ENCODE data around the gene SCARF2. TPM values are rescaled to one million over a fixed set of nuclear protein-coding genes. Genes with fewer than 3 reads are reported as not detected.
A peak's percentile ranks its signal among the peaks of the same experiment; 100 is the strongest.

SCARF2 gene
- total and polyA plus RNA-seq, 2 donors from 2014 or later, result 5.0 to 12.3 TPM

DNA sequence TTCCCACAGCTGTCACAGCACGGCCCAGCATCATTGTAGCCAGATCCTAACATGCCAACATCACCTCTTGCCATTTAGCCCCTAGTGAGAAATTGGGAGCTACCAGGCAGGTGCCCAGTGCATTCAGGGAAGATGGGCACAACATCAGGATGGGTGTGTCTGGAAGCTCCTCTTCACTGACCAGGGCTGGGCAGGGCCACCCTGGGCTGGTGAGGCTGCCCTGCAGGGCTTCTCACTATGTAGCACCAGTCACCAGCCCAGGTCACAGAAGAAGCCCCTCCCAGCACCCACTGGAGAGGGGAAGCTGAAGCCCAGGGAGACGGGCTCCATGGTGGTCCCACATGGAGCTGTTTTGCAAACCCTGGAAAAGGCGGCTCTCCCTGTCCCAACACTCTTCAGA, 29.8 kb downstream of the SCARF2 start:
- no peak for DNase-seq
- Histone ChIP-seq H3K27me3 (ENCODE audit: control insufficient read depth, insufficient read depth, low read length) (no peaks in the 10 kb centered on the region), H3K4me3 (ENCODE audit: low read length in 3 of 3) (no peak overlapping the region), H3K4me1 (ENCODE audit: control insufficient read depth in 2 of 3, insufficient read depth in 2 of 3, low read depth in 1 of 3, low read length in 3 of 3) (no peaks in the 10 kb centered on the region), H3K9me3 (ENCODE audit: control insufficient read depth in 2 of 3, insufficient read depth in 1 of 3, low read length in 3 of 3) (no peaks in the 10 kb centered on the region), H3K27ac (ENCODE audit: low read depth in 2 of 2, low read length in 2 of 2) (no peak overlapping the region), H3K36me3 (ENCODE audit: control insufficient read depth in 2 of 3, insufficient read depth in 3 of 3, low read length in 3 of 3) (peaks cover 0 to 15% (median 2%) of the 10 kb centered on the region in 3 donors), H3K9ac (ENCODE audit: low read length in 3 of 3) (no peak overlapping the region)
- no peak for FAIRE-seq
- TF ChIP-seq, protein P1, sequence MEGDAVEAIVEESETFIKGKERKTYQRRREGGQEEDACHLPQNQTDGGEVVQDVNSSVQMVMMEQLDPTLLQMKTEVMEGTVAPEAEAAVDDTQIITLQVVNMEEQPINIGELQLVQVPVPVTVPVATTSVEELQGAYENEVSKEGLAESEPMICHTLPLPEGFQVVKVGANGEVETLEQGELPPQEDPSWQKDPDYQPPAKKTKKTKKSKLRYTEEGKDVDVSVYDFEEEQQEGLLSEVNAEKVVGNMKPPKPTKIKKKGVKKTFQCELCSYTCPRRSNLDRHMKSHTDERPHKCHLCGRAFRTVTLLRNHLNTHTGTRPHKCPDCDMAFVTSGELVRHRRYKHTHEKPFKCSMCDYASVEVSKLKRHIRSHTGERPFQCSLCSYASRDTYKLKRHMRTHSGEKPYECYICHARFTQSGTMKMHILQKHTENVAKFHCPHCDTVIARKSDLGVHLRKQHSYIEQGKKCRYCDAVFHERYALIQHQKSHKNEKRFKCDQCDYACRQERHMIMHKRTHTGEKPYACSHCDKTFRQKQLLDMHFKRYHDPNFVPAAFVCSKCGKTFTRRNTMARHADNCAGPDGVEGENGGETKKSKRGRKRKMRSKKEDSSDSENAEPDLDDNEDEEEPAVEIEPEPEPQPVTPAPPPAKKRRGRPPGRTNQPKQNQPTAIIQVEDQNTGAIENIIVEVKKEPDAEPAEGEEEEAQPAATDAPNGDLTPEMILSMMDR (IDR thresholded peaks at IDR 0.05; ENCODE audit: borderline replicate concordance, extremely low read depth, insufficient read depth), result no peak
- intact Hi-C loops (cut with DNase I), result no loop called here

DNA sequence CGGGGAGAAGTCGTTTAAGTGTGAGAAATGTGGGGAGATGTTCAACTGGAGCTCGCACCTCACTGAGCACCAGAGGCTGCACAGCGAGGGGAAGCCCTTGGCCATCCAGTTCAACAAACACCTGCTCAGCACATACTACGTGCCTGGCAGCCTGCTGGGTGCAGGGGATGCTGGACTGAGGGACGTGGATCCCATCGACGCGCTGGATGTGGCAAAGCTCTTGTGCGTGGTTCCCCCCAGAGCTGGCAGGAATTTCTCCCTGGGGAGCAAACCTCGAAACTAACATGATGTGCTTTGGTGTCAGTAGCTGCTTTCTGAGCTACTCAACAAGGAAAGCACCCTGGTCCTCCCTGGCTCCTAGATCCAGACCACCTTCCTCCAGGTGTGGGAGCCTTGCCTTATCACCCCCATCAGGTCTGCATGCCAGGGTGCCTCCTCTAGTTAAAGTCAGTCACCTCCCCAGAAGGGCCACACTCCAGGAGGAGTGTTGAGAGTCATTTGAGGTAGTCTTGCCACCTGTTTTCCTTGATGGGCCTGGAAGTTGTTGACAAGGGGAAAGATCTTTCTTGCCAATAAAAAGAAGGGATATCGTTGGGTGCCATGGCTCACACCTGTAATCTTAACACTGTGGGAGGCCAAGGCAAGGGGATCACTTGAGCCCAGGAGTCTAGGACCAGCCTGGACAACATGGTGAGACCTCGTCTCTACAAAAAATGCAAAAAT, 30.8 kb downstream of the SCARF2 start:
- intact Hi-C loops (cut with DNase I), result no loop called here
- peaks cover 0 to 15% (median 3%) of the 10 kb centered on the region in 3 donors for H3K36me3 ChIP-seq (ENCODE audit: control insufficient read depth in 2 of 3, insufficient read depth in 3 of 3, low read length in 3 of 3)
- H3K27me3 ChIP-seq (ENCODE audit: control insufficient read depth, insufficient read depth, low read length), result no peaks in the 10 kb centered on the region
- no peak overlapping the region for H3K4me3 ChIP-seq (ENCODE audit: low read length in 3 of 3)
- TF ChIP-seq, protein P1 (IDR thresholded peaks at IDR 0.05; ENCODE audit: borderline replicate concordance, extremely low read depth, insufficient read depth), result no peak
- no peaks in the 10 kb centered on the region for H3K4me1 ChIP-seq (ENCODE audit: control insufficient read depth in 2 of 3, insufficient read depth in 2 of 3, low read depth in 1 of 3, low read length in 3 of 3)
- H3K9ac ChIP-seq (ENCODE audit: low read length in 3 of 3), result no peak overlapping the region
- no peak overlapping the region for H3K27ac ChIP-seq (ENCODE audit: low read depth in 2 of 2, low read length in 2 of 2)
- DNase-seq, result no peak
- no peak for FAIRE-seq
- H3K9me3 ChIP-seq (ENCODE audit: control insufficient read depth in 2 of 3, insufficient read depth in 1 of 3, low read length in 3 of 3), result no peaks in the 10 kb centered on the region

DNA sequence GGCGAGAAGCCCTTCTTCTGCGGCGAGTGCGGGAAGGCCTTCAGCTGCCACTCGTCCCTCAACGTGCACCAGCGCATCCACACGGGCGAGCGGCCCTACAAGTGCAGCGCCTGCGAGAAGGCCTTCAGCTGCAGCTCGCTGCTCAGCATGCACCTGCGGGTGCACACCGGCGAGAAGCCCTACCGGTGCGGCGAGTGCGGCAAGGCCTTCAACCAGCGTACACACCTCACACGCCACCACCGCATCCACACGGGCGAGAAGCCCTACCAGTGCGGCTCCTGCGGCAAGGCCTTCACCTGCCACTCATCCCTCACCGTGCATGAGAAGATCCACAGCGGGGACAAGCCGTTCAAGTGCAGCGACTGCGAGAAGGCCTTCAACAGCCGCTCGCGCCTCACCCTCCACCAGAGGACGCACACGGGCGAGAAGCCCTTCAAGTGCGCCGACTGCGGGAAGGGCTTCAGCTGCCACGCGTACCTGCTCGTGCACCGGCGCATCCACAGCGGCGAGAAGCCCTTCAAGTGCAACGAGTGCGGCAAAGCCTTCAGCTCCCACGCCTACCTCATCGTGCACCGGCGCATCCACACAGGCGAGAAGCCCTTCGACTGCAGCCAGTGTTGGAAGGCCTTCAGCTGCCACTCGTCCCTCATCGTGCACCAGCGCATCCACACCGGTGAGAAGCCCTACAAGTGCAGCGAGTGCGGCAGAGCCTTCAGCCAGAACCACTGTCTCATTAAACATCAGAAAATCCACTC, 31.5 kb downstream of the SCARF2 start:
- Histone ChIP-seq H3K4me3 (ENCODE audit: low read length in 3 of 3) (no peak overlapping the region), H3K36me3 (ENCODE audit: control insufficient read depth in 2 of 3, insufficient read depth in 3 of 3, low read length in 3 of 3) (peaks cover 0 to 18% (median 6%) of the 10 kb centered on the region in 3 donors), H3K27ac (ENCODE audit: low read depth in 2 of 2, low read length in 2 of 2) (no peak overlapping the region), H3K9me3 (ENCODE audit: control insufficient read depth in 2 of 3, insufficient read depth in 1 of 3, low read length in 3 of 3) (no peaks in the 10 kb centered on the region), H3K9ac (ENCODE audit: low read length in 3 of 3) (no peak overlapping the region), H3K4me1 (ENCODE audit: control insufficient read depth in 2 of 3, insufficient read depth in 2 of 3, low read depth in 1 of 3, low read length in 3 of 3) (peaks cover 0 to 2% (median 0%) of the 10 kb centered on the region in 3 donors), H3K27me3 (ENCODE audit: control insufficient read depth, insufficient read depth, low read length) (no peaks in the 10 kb centered on the region)
- FAIRE-seq (no peak), DNase-seq (peak in 2 of 5 donors; percentile 22 to 70)
- TF ChIP-seq, protein P1 (IDR thresholded peaks at IDR 0.05; ENCODE audit: borderline replicate concordance, extremely low read depth, insufficient read depth), result no peak
- intact Hi-C loops (cut with DNase I), result no loop called here

All from kidney (tissue), 14 donors.